Measurements from ENCODE around the gene KCND2.
"Not testable (repeated sequence)": the region's sequence is repeated elsewhere in the genome, so short reads cannot be mapped to it uniquely, and the experiment has no call there.

Gene KCND2

DNA sequence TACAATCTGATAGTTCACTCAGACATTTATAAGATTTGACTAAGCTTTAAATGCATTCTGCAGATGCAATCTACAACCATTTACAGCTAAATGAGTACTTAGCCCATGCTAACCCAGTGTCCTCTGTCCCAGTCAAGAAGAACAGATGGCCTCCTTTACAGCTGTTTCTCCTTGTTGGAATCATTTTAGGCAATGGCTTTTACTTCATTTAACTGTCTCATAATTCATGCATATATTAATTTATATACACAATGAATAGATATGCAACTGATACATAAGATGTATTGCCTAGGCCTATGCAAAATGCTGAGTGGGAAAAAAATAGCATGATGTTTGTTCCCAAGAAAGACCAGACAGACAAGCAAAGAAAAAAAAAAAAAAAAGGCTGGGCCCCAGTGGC lies 502.8 kb downstream of the KCND2 start:
- no peak for DNase-seq

DNA sequence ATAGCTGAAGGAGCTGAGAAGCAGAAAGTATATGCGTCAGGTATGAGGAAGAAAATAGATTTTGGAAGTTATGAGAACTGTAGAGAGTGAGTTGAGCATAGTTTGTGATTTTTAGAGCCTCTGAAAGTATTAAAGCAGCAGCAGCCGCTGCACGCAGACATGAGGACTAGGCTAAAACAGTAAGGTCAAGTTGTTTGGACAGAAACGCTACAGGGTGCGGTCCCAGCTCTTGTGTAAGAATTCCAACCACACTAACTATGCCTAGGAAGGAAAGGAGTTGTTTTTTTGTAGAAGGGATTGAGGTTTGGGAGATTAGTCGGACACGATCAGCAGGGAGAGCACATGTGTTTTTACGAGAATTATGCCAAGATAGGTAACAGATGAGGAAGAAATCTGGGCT lies 506.1 kb downstream of the KCND2 start:
- not testable (repeated sequence) for DNase-seq

DNA sequence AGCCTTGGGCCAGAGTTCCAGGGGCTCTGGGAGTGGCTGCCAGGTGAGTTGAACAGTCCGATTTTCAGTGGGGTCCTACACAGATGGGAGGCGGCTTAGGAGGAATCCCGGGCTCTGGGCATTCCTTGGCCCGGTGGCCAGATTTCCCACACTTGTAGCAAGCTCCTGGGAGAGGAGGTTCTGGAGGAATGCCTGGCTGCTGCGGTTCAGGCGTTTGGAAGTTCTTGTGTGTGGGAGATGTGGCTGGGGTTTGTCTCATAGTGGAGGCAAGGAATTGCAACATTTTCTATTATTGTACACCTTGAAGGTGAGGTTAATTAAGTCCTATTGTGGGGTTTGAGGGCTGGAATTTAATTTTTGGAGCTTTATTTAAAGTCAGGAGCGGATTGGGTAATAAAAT lies 507.5 kb downstream of the KCND2 start:
- not testable (repeated sequence) for DNase-seq

DNA sequence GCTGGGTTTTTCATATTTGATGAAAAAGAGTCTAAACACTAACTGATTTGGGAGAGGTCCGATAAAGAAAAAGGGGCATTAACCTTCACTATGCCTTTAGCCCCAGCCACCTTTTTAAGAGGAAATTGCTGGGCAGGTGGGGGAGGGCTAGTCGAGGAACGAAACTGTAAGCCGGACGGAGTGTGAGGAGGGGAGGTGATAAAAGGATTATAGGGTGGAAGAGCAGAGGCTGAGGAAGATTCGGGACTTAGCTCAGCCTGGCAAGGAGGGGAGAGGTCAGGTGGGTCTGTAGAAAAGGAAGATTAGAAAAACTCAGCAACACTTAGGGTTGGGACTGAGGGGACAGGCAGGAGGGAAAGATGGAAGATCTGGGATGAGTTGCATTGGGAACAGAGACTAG lies 508.0 kb downstream of the KCND2 start:
- DNase-seq = no peak

DNA sequence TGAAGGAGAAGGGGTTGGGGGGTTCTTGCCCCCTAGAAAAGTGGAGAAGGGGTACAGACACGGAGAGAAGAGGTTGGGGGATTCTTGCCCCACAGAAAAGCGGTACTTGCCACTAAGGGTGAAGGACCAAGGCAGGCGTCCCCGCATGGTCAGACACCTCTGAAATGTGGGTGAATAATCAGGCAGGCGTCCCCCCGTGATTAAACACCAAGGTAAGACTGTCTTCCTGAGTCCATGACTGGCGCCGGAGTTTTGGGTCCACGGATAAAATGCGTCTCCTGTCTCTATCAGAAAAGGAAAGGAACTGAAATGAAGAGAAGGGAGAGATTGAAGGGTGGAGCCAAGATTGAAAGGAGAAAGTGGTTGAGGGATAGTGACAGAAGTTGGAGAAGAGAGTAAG lies 508.9 kb downstream of the KCND2 start:
- not testable (repeated sequence) for DNase-seq

DNA sequence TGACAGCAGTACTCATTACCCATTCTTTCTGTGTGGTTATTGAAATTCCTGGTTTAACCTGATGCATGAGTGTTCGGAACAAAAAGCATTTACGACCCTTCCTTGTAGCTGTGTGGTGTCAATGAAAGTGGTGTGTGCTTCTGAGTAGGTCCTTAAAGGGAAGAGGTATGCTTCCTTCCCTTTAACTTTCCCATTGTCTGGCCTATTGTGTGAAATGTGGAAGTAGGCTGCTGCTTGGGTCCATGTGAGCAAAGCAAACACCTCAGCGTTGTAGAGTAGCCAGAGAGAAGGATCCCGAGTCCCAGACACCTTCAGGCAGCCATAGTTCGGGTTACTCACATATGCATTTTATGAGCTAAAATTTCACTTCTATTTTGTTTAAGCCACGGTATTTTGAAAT lies 510.3 kb downstream of the KCND2 start:
- DNase-seq = no peak

DNA sequence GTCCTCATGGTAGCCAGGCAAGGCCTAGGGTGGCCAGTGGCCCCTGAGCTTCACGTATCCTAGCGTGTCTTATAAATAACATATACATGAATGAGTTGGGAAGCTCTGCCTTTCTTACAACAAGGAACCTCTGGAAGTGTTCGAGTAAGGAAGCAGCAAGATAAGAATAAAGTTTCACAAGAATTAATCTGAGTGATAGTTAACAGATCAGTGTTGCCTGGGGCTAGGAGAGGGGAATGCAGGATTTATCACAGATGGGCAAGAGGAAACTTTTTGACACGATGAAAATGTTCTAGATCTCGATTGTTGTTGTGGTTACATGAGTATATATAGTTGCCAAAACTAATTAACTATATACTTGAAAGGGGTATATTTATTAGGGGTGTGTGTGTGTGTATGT lies 510.7 kb downstream of the KCND2 start:
- DNase-seq = no peak

DNA sequence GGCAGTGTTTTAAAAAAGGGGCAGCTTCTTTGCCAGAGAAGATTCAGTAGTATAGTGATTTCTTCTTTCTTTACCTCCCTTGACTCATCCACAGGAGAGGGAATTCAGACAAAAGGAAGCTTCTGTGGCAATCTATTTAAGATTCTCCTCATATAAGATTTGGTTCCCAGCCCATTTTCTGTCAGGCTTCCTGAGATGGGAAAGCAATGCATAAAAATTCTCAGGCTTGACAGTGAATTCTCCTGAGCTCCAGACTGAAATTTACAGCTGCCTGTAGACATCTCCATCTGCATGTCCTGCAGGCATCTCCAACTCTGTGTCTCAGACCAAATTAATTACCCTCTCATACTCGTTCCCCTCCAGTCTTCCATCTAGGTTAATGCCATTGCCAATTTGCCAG lies 512.1 kb downstream of the KCND2 start:
- DNase-seq = no peak

DNA sequence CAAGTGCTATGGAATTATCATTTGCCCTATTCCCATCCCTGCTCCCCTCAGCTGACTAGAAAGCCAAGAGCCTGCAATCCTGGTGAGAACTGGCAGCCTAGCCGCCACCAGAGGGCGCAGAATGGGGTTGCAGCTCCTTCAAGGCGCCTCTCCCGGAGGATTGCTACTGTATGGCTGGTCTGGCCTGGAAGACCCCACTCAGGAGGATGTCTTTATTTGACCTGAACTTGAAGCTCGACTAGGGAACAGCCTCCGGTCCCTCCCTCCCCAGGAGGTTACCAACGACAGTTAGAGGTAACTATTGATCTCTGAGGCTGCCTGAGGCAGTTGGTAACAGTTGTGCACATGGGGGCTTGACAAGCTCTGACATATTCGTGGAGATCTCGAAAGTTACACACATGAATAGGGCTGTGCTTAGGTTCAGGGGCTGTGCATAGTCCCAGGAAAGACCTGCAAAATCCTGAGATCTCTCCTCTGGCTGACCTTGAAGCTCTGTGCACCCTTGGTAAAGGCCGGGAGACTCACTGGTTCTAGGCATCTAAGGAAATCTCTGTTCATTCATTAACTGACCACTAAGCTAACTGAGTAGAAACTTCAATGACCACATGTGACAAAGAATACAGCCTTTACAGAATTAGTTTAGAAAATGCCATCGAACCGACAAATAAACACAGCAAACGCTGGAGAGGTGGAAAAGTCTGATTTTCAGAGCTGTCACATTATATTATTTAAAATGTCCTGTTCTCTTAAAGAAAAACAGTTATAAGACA lies 519.3 kb downstream of the KCND2 start:
- DNase-seq = peak; percentile 36

DNA sequence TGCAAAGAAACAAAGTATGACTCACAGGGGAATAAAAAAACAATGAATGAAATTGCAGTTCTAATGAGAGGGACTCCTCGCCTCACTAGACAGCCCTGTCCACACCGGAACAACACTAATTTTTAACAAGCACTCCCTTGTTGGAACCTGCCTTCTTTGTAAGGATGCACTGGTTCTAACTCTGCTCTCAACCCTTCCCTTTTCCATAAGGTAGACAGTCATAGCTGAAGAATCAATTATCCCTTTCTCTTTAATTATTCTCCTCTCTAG lies 519.8 kb downstream of the KCND2 start:
- no peak for DNase-seq

DNA sequence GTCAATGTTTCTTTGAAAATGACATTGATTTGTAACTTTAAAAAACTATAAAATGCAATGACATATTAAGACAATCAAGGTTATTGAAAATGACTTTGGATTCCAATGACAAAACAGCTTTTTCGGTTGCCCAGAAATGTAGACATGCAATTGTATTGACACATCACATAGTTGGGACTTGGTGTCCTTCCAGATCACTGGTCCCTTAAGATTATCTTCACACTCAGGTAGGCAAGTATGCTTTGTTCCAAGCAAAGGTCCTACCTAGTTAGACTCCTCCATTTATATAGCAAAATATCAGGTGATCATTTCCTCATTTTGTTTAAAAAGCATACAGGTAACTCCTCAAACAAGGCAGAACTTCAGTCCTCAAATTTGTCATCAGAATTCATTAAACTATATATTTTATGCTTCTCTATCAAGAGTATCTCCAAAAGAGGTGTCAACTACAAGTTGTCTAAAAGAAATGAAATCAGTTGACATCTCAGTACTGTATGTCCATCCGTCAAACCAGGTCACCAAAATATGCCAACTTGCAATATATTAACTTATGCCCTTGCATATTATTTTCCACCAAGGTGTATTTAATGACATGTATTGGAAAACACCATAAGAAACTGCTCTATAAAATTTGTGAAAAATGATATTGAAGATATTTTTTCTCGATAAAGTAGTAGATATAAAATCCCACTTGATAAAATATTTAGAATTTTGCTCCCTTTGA lies 520.4 kb downstream of the KCND2 start:
- DNase-seq = no peak

DNA sequence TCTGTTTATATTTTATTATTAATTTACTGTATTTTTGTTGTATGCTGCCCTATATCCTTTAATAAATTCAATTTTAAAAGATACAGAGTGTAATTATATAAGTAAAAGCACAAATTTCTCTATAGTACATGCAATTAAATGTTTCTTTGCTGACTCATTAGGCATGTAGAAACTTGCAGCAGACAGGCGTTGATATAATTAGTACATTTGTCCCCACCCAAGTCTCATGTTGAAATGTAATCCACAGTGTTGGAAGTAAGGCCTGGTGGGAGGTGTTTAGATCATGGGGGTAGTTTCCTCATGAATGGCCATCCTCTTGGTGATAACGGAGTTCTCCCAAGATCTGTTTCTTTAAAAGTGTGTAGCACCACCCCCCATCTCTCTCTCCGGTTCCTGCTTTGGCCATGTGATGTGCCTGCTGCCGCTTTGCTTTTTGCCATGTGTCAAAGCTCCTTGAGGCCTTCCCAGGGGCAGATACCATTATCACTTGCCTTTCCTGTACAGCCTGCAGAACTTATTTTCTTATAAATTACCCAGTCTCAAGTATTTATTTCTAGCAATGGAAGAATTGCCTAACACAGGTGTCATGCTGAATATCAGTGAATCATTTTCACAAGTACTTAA lies 521.2 kb downstream of the KCND2 start:
- no peak for DNase-seq

DNA sequence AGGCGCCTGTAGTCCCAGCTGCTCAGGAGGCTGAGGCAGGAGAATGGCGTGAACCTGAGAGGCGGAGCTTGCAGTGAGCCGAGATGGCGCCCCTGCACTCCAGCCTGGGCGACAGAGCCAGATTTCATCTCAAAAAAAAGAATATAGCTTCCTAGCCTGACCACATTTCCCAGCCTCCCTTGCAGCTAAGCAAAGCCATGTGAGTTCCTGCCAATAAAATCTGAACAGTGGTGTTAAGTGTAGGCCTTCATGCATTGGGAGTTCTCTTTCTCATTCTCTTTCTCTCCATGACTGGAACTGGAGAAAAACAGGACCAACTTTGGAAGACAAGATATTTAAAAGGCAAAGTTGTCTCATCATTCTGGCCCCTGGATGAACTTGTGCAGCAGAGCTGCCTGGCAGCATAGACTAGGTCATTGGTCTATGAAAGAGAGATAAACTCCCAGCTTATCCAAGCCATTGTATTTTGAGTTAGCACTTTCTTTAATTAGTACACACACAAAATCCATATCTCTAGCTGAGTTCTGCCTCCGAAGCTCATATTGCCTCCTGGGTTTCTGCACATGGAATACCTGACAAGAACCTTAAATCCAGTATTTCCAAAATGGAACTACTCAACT lies 524.2 kb downstream of the KCND2 start:
- no peak for DNase-seq

DNA sequence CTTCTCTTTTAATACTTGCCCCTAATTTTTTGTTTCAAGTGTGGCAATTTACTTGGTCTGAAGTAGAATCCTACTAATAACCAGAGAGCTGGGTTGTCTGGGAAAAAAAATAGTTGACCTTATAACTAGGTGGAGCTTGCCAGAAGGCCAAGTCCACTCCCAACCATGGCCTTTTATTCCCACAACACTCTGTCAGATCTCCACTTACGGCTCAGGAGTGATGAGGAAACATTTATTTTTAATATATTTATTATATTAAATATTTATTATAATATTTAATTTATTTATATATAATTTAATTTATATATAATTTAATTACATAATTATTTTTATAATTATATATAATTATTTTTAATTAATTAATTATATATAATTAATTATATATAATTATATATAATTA lies 526.2 kb downstream of the KCND2 start:
- DNase-seq = no peak

Measured in COR-L47 (cell line).